ENCODE data around the gene PMF1. TPM values are rescaled to one million over a fixed set of nuclear protein-coding genes. Genes with fewer than 3 reads are reported as not detected.

The PMF1 gene
- total RNA-seq: 33.7 TPM

GRCh38 chr1:156212833-156213643 is at the start of gene PMF1:
PMF1 (plus strand) TSS chr1:156213007; CDS start chr1:156213016, 9 bp downstream.

GRCh38 chr1:156193488-156194299 is 19.1 kb upstream of the PMF1 start, which contains the start of gene SLC25A44:
SLC25A44 (plus strand) TSS chr1:156194104; CDS start chr1:156199848, 5,744 bp downstream.

GRCh38 chr1:156241926-156242325 is 29.1 kb downstream of the PMF1 start, which contains the start of gene BGLAP:
BGLAP (plus strand) TSS chr1:156242184; CDS start chr1:156242232, 48 bp downstream.

GRCh38 chr1:156247460-156248322 is 34.9 kb downstream of the PMF1 start, which contains the start of gene PAQR6:
PAQR6 (minus strand) TSS chr1:156248056; CDS start chr1:156246731, 1,325 bp downstream.

GRCh38 chr1:156282479-156283222 is 69.8 kb downstream of the PMF1 start, which contains the start of gene SMG5:
SMG5 (minus strand) TSS chr1:156282825; CDS start chr1:156282680, 145 bp downstream.

GRCh38 chr1:156284112-156284511 is 71.3 kb downstream of the PMF1 start, which contains the start of gene TMEM79:
TMEM79 (plus strand) TSS chr1:156284325; CDS start chr1:156285227, 902 bp downstream.

Small RNA genes lying within 50 kb of the gene (small RNA-seq; reads per million reads assigned to genes)
- gene RF00568: not detected

Other genes starting within 250 kb of the PMF1 start
- gene ARHGEF2, start 234.5 kb upstream of the PMF1 start, total RNA-seq: 71.5 TPM
- gene SSR2, start 192.1 kb upstream of the PMF1 start, total RNA-seq: 137 TPM
- 30.9 TPM for gene UBQLN4, start 159.2 kb upstream of the PMF1 start, total RNA-seq
- gene LAMTOR2, start 158.2 kb upstream of the PMF1 start, total RNA-seq: 55.8 TPM
- not detected for gene RAB25, start 151.8 kb upstream of the PMF1 start, total RNA-seq
- 33.4 TPM for gene MEX3A, start 130.5 kb upstream of the PMF1 start, total RNA-seq
- 29.5 TPM for gene LMNA, start 98.3 kb upstream of the PMF1 start, total RNA-seq
- gene SEMA4A, start 59.4 kb upstream of the PMF1 start, total RNA-seq: 23.3 TPM
- 14.8 TPM for gene SLC25A44, start 18.9 kb upstream of the PMF1 start, total RNA-seq
- gene BGLAP, start 29.2 kb downstream of the PMF1 start, total RNA-seq: not detected
- gene PAQR6, start 35.0 kb downstream of the PMF1 start, total RNA-seq: 25.6 TPM
- 38.3 TPM for gene SMG5, start 69.8 kb downstream of the PMF1 start, total RNA-seq
- 2.1 TPM for gene TMEM79, start 71.3 kb downstream of the PMF1 start, total RNA-seq
- 11.5 TPM for gene GLMP, start 82.7 kb downstream of the PMF1 start, total RNA-seq
- 0.69 TPM for gene VHLL, start 86.3 kb downstream of the PMF1 start, total RNA-seq
- gene CCT3, start 125.3 kb downstream of the PMF1 start, total RNA-seq: 279 TPM
- not detected for gene TSACC, start 125.5 kb downstream of the PMF1 start, total RNA-seq
- not detected for gene RHBG, start 156.2 kb downstream of the PMF1 start, total RNA-seq